Endodermal cell (in vitro differentiated cells): ENCODE results near the gene PLCB1. TPM values are rescaled to one million over a fixed set of nuclear protein-coding genes. Genes with fewer than 3 reads are reported as not detected.

ENCODE experiments used
- DNase-seq: peaks from one replicate; pipeline ENCODE4 v3.0.0-alpha.2; 2017
- H3K27ac ChIP-seq: 2 replicates; pipeline ENCODE4 v1.5.1; 2013; ENCODE audit warnings: mild to moderate bottlenecking, low read depth, low read length, moderate library complexity
- H3K27me3 ChIP-seq: 2 replicates; pipeline ENCODE4 v1.6.1; 2013; ENCODE audit warnings: mild to moderate bottlenecking, low read length, moderate library complexity; ENCODE audit not compliant: insufficient read depth, control insufficient read depth, poor library complexity, severe bottlenecking
- H3K36me3 ChIP-seq: 2 replicates; pipeline ENCODE4 v1.7.0; 2013; ENCODE audit warnings: mild to moderate bottlenecking, low read length, moderate library complexity; ENCODE audit not compliant: control insufficient read depth, insufficient read depth
- H3K4me1 ChIP-seq: one replicate; pipeline ENCODE4 v1.7.0; 2013; ENCODE audit warnings: low read length; ENCODE audit not compliant: control insufficient read depth, insufficient read depth
- H3K4me3 ChIP-seq: 2 replicates; pipeline ENCODE4 v1.5.1; 2013; ENCODE audit warnings: mild to moderate bottlenecking, low read length, moderate library complexity
- H3K9ac ChIP-seq: 2 replicates; pipeline ENCODE4 v1.6.1; 2013; ENCODE audit warnings: mild to moderate bottlenecking, low read length, moderate library complexity; ENCODE audit not compliant: poor library complexity, severe bottlenecking; ENCODE audit errors: extremely low read depth
- H3K9me3 ChIP-seq: 2 replicates; pipeline ENCODE4 v1.6.1; 2013; ENCODE audit warnings: mild to moderate bottlenecking, low read length, moderate library complexity; ENCODE audit not compliant: control insufficient read depth
- H3K27ac Mint-ChIP-seq: 2 replicates; pipeline ENCODE4 v1.8.0; 2020; ENCODE audit warnings: mixed read lengths
- H3K27me3 Mint-ChIP-seq: 2 replicates; pipeline ENCODE4 v1.8.0; 2021; ENCODE audit warnings: mild to moderate bottlenecking, mixed read lengths; ENCODE audit not compliant: insufficient read depth
- H3K36me3 Mint-ChIP-seq: 2 replicates; pipeline ENCODE4 v1.8.0; 2020; ENCODE audit warnings: low read depth, mixed read lengths
- H3K4me1 Mint-ChIP-seq: 2 replicates; pipeline ENCODE4 v1.8.0; 2020; ENCODE audit warnings: mixed read lengths
- H3K4me3 Mint-ChIP-seq: 2 replicates; pipeline ENCODE4 v1.8.0; 2020; ENCODE audit warnings: mild to moderate bottlenecking, moderate library complexity, mixed read lengths
- H3K9me3 Mint-ChIP-seq: 2 replicates; pipeline ENCODE4 v1.8.0; 2020; ENCODE audit warnings: mild to moderate bottlenecking, mixed read lengths
- WGBS, 2 experiments: methylation state at CpG; one replicate each; pipeline versions ENCODE4 v1.1.5 to v1.1.7; 2013; ENCODE audit warnings: missing lambda C conversion rate in 2 of 2, mixed read lengths in 1 of 2; ENCODE audit not compliant: insufficient coverage in 1 of 2, insufficient read length in 1 of 2; 5-methylcytosine and 5-hydroxymethylcytosine counted together
- total RNA-seq, 2 donors: library from RNA; stranded (reverse); fragmentation: NEBNext Ultra II Directional in 1 of 2; extraction: Animal tissue kit (Norgen Biotek cat#: 25700) in 1 of 2; gene quantifications; 2 replicates in 1 of 2; 3 replicates in 1 of 2; pipeline ENCODE4 v1.2.1, GENCODE V29; 2021
- TF ChIP-seq, protein P1 (sequence below): fragments of 200-600 bp; sonication (generic); conservative IDR thresholded peaks from 2 replicates; pipeline ENCODE4 v1.5.0; 2021; ENCODE audit warnings: antibody characterized with exemption, mild to moderate bottlenecking

The PLCB1 gene
- total RNA-seq, 2 donors from 2014 or later, result 15.3 to 16.5 TPM

DNA sequence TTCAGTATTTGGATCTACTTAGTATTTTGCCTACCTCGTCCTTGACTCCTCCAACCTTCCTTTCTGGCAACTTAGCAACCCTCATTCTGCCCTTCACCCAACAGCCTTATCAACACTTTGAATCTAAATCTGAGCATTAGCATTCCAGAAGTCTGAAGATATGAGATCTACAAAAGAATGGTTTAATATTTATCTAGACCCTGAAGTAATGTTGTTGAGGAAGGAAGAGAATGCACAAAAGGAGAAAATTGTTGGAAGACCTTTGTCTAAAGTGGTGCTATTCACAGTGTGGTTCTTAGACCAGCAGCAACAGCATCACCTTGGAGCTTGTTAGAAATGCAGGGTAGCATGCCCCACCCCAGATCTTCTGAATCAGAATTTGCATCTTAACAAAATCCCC, 738.6 kb downstream of the PLCB1 start:
- no peak overlapping the region for H3K9ac ChIP-seq
- WGBS, 2 experiments, result 81 to 100% methylated on average over 1 of the region's 1 CpG
- DNase-seq, result no peak
- no peaks in the 10 kb centered on the region for H3K9me3 ChIP-seq
- TF ChIP-seq, protein P1, sequence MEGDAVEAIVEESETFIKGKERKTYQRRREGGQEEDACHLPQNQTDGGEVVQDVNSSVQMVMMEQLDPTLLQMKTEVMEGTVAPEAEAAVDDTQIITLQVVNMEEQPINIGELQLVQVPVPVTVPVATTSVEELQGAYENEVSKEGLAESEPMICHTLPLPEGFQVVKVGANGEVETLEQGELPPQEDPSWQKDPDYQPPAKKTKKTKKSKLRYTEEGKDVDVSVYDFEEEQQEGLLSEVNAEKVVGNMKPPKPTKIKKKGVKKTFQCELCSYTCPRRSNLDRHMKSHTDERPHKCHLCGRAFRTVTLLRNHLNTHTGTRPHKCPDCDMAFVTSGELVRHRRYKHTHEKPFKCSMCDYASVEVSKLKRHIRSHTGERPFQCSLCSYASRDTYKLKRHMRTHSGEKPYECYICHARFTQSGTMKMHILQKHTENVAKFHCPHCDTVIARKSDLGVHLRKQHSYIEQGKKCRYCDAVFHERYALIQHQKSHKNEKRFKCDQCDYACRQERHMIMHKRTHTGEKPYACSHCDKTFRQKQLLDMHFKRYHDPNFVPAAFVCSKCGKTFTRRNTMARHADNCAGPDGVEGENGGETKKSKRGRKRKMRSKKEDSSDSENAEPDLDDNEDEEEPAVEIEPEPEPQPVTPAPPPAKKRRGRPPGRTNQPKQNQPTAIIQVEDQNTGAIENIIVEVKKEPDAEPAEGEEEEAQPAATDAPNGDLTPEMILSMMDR, result no peak
- Mint-ChIP-seq H3K27ac (no peak overlapping the region), H3K9me3 (no peaks in the 10 kb centered on the region), H3K27me3 (no peaks in the 10 kb centered on the region), H3K4me1 (peaks cover 8% of the 10 kb centered on the region), H3K36me3 (no peaks in the 10 kb centered on the region), H3K4me3 (no peak overlapping the region)
- H3K27me3 ChIP-seq, result no peaks in the 10 kb centered on the region
- H3K36me3 ChIP-seq, result no peaks in the 10 kb centered on the region
- no peak overlapping the region for H3K27ac ChIP-seq
- no peaks in the 10 kb centered on the region for H3K4me1 ChIP-seq
- no peak overlapping the region for H3K4me3 ChIP-seq

DNA sequence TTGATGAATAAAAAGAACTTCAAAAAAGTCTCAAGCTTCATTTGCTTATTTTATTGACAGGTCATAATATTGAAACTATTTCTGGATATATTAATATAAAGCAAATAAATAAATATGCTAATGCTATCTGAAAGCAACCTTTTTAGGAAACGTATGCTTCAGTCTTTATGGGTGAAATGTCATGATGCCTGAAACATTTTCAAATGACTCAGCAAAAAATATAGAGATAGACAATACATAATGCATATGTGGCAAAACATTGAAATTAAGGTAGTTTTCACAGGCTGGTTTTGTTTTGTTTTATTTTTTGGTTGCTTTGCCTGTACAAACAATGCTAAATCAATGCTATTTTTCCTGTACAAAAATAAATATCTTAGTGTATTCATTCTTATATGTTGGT, 742.4 kb downstream of the PLCB1 start:
- Histone ChIP-seq H3K27me3 (no peaks in the 10 kb centered on the region), H3K27ac (no peak overlapping the region), H3K9ac (no peak overlapping the region), H3K9me3 (no peaks in the 10 kb centered on the region), H3K4me3 (no peak overlapping the region), H3K4me1 (no peaks in the 10 kb centered on the region), H3K36me3 (no peaks in the 10 kb centered on the region)
- Mint-ChIP-seq H3K4me3 (no peak overlapping the region), H3K36me3 (no peaks in the 10 kb centered on the region), H3K27ac (no peak overlapping the region), H3K4me1 (peaks cover 5% of the 10 kb centered on the region), H3K9me3 (no peaks in the 10 kb centered on the region), H3K27me3 (no peaks in the 10 kb centered on the region)
- TF ChIP-seq, protein P1, result no peak
- WGBS, 2 experiments, result 86% methylated on average over 1 of the region's 1 CpG; no CpG with 5 or more reads in 1 of the 2 experiments
- no peak for DNase-seq

DNA sequence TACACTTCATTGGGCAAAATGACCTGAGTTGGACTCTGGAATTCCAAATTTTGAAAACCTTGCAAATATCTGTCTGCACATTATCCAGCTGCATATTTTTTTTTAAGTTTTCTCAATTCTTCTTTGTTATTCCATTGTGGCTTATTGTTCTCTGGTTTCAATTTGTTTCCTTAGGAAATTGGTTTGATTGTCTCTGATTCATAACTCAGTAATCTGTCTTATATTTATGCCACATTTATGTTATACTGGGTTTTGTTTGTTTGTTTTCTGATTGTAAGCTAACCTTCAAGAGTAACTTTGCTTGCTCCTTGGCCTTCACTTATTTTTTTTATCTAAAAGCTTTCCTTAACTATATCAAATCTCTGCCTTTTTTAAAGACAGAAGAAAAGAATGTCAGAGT, 743.5 kb downstream of the PLCB1 start:
- no peaks in the 10 kb centered on the region for H3K36me3 Mint-ChIP-seq
- Histone ChIP-seq H3K27ac (no peak overlapping the region), H3K9ac (no peak overlapping the region), H3K4me1 (no peaks in the 10 kb centered on the region), H3K4me3 (no peak overlapping the region), H3K36me3 (no peaks in the 10 kb centered on the region), H3K9me3 (no peaks in the 10 kb centered on the region), H3K27me3 (no peaks in the 10 kb centered on the region)
- peaks cover 3% of the 10 kb centered on the region for H3K4me1 Mint-ChIP-seq
- TF ChIP-seq, protein P1, result no peak
- no peak for DNase-seq
- no peak overlapping the region for H3K27ac Mint-ChIP-seq
- no peak overlapping the region for H3K4me3 Mint-ChIP-seq
- no peaks in the 10 kb centered on the region for H3K9me3 Mint-ChIP-seq
- no peaks in the 10 kb centered on the region for H3K27me3 Mint-ChIP-seq
